DMS114 treated with DMSO at 0.1 percent for 48 hours (cell line): ENCODE measurements around the gene SH3BGRL2.
"Not testable (repeated sequence)": the region's sequence is repeated elsewhere in the genome, so short reads cannot be mapped to it uniquely, and the experiment has no call there.

Experiments used
- DNase-seq: peaks from one replicate; lab custom pipeline; 2025; ENCODE audit not compliant: unreplicated experiment; lab: John Stamatoyannopoulos, UW

Gene SH3BGRL2

GRCh38 chr6:79614326-79615305 lies 16.5 kb upstream of the SH3BGRL2 start:
- DNase-seq = no peak

GRCh38 chr6:79617518-79617941 lies 13.6 kb upstream of the SH3BGRL2 start:
- DNase-seq = no peak

- DNase-seq = not testable (repeated sequence)
These were observed 12.7 kb upstream of the SH3BGRL2 start for GRCh38 chr6:79618425-79618824.

GRCh38 chr6:79621579-79621978 lies 9.6 kb upstream of the SH3BGRL2 start:
- no peak for DNase-seq

- no peak for DNase-seq
These were observed 8.8 kb upstream of the SH3BGRL2 start for GRCh38 chr6:79622364-79622763.

GRCh38 chr6:79623106-79623505 lies 8.0 kb upstream of the SH3BGRL2 start:
- no peak for DNase-seq

- no peak for DNase-seq
These were observed 5.4 kb upstream of the SH3BGRL2 start for GRCh38 chr6:79625746-79626145.

GRCh38 chr6:79626811-79627210 lies 4.3 kb upstream of the SH3BGRL2 start:
- no peak for DNase-seq

GRCh38 chr6:79627422-79627821 lies 3.7 kb upstream of the SH3BGRL2 start:
- DNase-seq = no peak

GRCh38 chr6:79628466-79629288 lies 2.5 kb upstream of the SH3BGRL2 start:
- no peak for DNase-seq

- no peak for DNase-seq
These were observed 698 bp upstream of the SH3BGRL2 start for GRCh38 chr6:79630380-79630882.

GRCh38 chr6:79631693-79632172 lies 604 bp downstream of the SH3BGRL2 start:
- DNase-seq = no peak

GRCh38 chr6:79632580-79632979 lies 1.5 kb downstream of the SH3BGRL2 start:
- DNase-seq = no peak

- no peak for DNase-seq
These were observed 3.5 kb downstream of the SH3BGRL2 start for GRCh38 chr6:79634491-79635231.

- DNase-seq = no peak
These were observed 4.1 kb downstream of the SH3BGRL2 start for GRCh38 chr6:79635232-79635543.

- DNase-seq = no peak
These were observed 5.5 kb downstream of the SH3BGRL2 start for GRCh38 chr6:79636673-79637072.

GRCh38 chr6:79640146-79641111 lies 9.3 kb downstream of the SH3BGRL2 start:
- DNase-seq = no peak

- no peak for DNase-seq
These were observed 14.9 kb downstream of the SH3BGRL2 start for GRCh38 chr6:79646006-79646405.

GRCh38 chr6:79646561-79646960 lies 15.4 kb downstream of the SH3BGRL2 start:
- no peak for DNase-seq

- DNase-seq = no peak
These were observed 16.6 kb downstream of the SH3BGRL2 start for GRCh38 chr6:79647741-79648140.
